GM12878 (cell line): ENCODE data around the gene CADM2. TPM values are rescaled to one million over a fixed set of nuclear protein-coding genes. Genes with fewer than 3 reads are reported as not detected.

ENCODE experiments used
- ATAC-seq: fragments of 200-7000 bp; cut with Tn5 transposase; 3 replicates; pipeline ENCODE4 v1.9.1; 2020; ENCODE audit warnings: mild to moderate bottlenecking, moderate library complexity
- BruUV-seq: library from RNA; stranded (reverse); fragments of 400-500 nt; replicated peaks from 2 replicates; lab custom pipeline; 2021; lab: Mats Ljungman, UMichigan
- CTCF ChIA-PET: fragments of 300-600 bp; sonication (Branson Sonifier 250); formaldehyde crosslinking; extraction: SDS; loops from one replicate; lab custom pipeline; 2021; ENCODE audit warnings: inconsistent platforms; lab: Yijun Ruan, JAX
- POLR2A ChIA-PET: fragments of 350-600 bp; formaldehyde crosslinking; extraction: SDS; loops from one replicate; lab custom pipeline; 2021; ENCODE audit warnings: inconsistent platforms; lab: Charles Lee
- RAD21 ChIA-PET: fragments of 300-600 bp; sonication (Branson Sonifier 250); formaldehyde crosslinking; loops from one replicate; lab custom pipeline; 2023; ENCODE audit warnings: antibody characterized with exemption; ENCODE audit not compliant: unreplicated experiment; lab: Charles Lee
- SMC1A ChIA-PET: fragments of 300-600 bp; sonication (Branson Sonifier 250); formaldehyde crosslinking; loops from one replicate; lab custom pipeline; 2023; ENCODE audit not compliant: unreplicated experiment, uncharacterized antibody; lab: Charles Lee
- DNase-seq: peaks from one replicate; pipeline ENCODE4 v3.0.0-alpha.2; 2011; ENCODE audit warnings: low read depth, low spot score
- FAIRE-seq: peaks from 3 replicates; lab custom pipeline; 2011; peaks lifted over from hg19 to GRCh38; lab: Jason Lieb, UNC
- H2AFZ ChIP-seq: 2 replicates; pipeline ENCODE4 v1.6.0; 2011; ENCODE audit warnings: low read depth, low read length, control low read depth; ENCODE audit not compliant: control insufficient read depth
- H3K27ac ChIP-seq: 2 replicates; pipeline ENCODE4 v1.5.1; 2011; ENCODE audit warnings: control low read depth; ENCODE audit not compliant: control insufficient read depth, insufficient read depth
- H3K27me3 ChIP-seq, 2 experiments: replicated peaks in 1 of 2; 2 replicates each; pipeline versions ENCODE4 v1.6.0 to v1.6.1; 2011; ENCODE audit warnings: low read length in 1 of 2; ENCODE audit not compliant: control insufficient read depth in 2 of 2, insufficient read depth in 2 of 2
- H3K36me3 ChIP-seq, 2 experiments: 2 replicates each; pipeline ENCODE4 v1.5.1; 2011; ENCODE audit warnings: low read length in 1 of 2; ENCODE audit not compliant: control insufficient read depth in 2 of 2, insufficient read depth in 2 of 2
- H3K4me1 ChIP-seq: 2 replicates; pipeline ENCODE4 v1.6.1; 2011; ENCODE audit warnings: mild to moderate bottlenecking, low read length, moderate library complexity, mixed read lengths; ENCODE audit not compliant: control insufficient read depth, insufficient read depth
- H3K4me2 ChIP-seq: 2 replicates; pipeline ENCODE4 v1.6.0; 2011; ENCODE audit warnings: control low read depth; ENCODE audit not compliant: control insufficient read depth, insufficient read depth
- H3K4me3 ChIP-seq: fragments of 200-600 bp; sonication (generic); 2 replicates; pipeline ENCODE4 v1.5.1; 2016
- H3K79me2 ChIP-seq: 2 replicates; pipeline ENCODE4 v1.6.0; 2011; ENCODE audit warnings: low read length; ENCODE audit not compliant: control insufficient read depth, insufficient read depth
- H3K9ac ChIP-seq: 2 replicates; pipeline ENCODE4 v1.8.0; 2011; ENCODE audit warnings: low read length, control low read depth, mixed read lengths; ENCODE audit not compliant: control insufficient read depth, insufficient read depth
- H3K9me3 ChIP-seq: replicated peaks from 3 replicates; pipeline ENCODE4 v1.5.1; 2011; ENCODE audit warnings: mild to moderate bottlenecking, low read length; ENCODE audit not compliant: control insufficient read depth, insufficient read depth
- H4K20me1 ChIP-seq: 2 replicates; pipeline ENCODE4 v1.6.0; 2011; ENCODE audit not compliant: control insufficient read depth, insufficient read depth
- ATF2 ChIP-seq: IDR thresholded peaks from 2 replicates; pipeline ENCODE4 v1.6.1; 2012; ENCODE audit warnings: low read length, inconsistent platforms
- BRCA1 ChIP-seq: IDR thresholded peaks from 2 replicates; pipeline ENCODE4 v1.6.1; 2011; ENCODE audit warnings: low read depth, low read length, improper control_type of control experiment
- CBX5 ChIP-seq: sonication (generic); IDR thresholded peaks from 2 replicates; pipeline ENCODE4 v1.6.1; 2016; ENCODE audit warnings: low read depth, moderate library complexity, mild to moderate bottlenecking, inconsistent platforms
- FOS ChIP-seq: IDR thresholded peaks from 3 replicates; pipeline ENCODE4 v1.6.1; 2011; ENCODE audit warnings: borderline replicate concordance; ENCODE audit not compliant: insufficient read length; ENCODE audit errors: extremely low read depth
- HDGF ChIP-seq: fragments of 450-650 bp; IDR thresholded peaks from 2 replicates; pipeline ENCODE4 v1.6.1; 2016; ENCODE audit warnings: antibody characterized with exemption
- IKZF1 ChIP-seq: fragments of 450-650 bp; conservative IDR thresholded peaks from 2 replicates; pipeline ENCODE4 v1.6.1; 2017; ENCODE audit warnings: antibody characterized with exemption, mild to moderate bottlenecking
- IRF4 ChIP-seq: IDR thresholded peaks from 2 replicates; pipeline ENCODE4 v1.6.1; 2011; ENCODE audit warnings: low read depth, low read length
- MTA3 ChIP-seq: IDR thresholded peaks from 2 replicates; pipeline ENCODE4 v1.6.1; 2012; ENCODE audit warnings: low read length, inconsistent platforms, borderline replicate concordance
- MXI1 ChIP-seq: fragments of 150-350 bp; IDR thresholded peaks from 2 replicates; pipeline ENCODE4 v1.6.1; 2011; ENCODE audit warnings: low read depth, mild to moderate bottlenecking, inconsistent platforms, low read length, improper control_type of control experiment
- NFYB ChIP-seq: IDR thresholded peaks from 2 replicates; pipeline ENCODE4 v1.6.1; 2011; ENCODE audit warnings: low read depth, mild to moderate bottlenecking, low read length, improper control_type of control experiment, moderate library complexity; ENCODE audit not compliant: insufficient read depth
- RAD51 ChIP-seq: fragments of 450-650 bp; IDR thresholded peaks from 2 replicates; pipeline ENCODE4 v1.6.1; 2016; ENCODE audit warnings: moderate library complexity, mild to moderate bottlenecking, inconsistent platforms
- RCOR1 ChIP-seq: conservative IDR thresholded peaks from 2 replicates; pipeline ENCODE4 v1.6.1; 2012; ENCODE audit warnings: low read depth, low read length, improper control_type of control experiment
- RELB ChIP-seq: fragments of 450-650 bp; IDR thresholded peaks from 2 replicates; pipeline ENCODE4 v1.6.1; 2017; ENCODE audit warnings: low read depth, mild to moderate bottlenecking, moderate library complexity
- YBX1 ChIP-seq: fragments of 450-650 bp; IDR thresholded peaks from 2 replicates; pipeline ENCODE4 v1.6.1; 2016; ENCODE audit warnings: antibody characterized with exemption
- ZNF687 ChIP-seq: fragments of 450-650 bp; IDR thresholded peaks from 2 replicates; pipeline ENCODE4 v1.6.1; 2017; ENCODE audit warnings: mild to moderate bottlenecking, moderate library complexity
- WGBS: methylation state at CpG from one replicate; pipeline ENCODE4 v1.1.6; 2016; ENCODE audit warnings: low lambda C conversion rate; ENCODE audit not compliant: insufficient replicate concordance, insufficient coverage; ENCODE audit errors: missing lambda C conversion rate; 5-methylcytosine and 5-hydroxymethylcytosine counted together
- in situ Hi-C: fragments of 300-500 bp; cut with MboI; formaldehyde crosslinking; loops from 9 replicates; pipeline ENCODE4 v1.14.3; 2018; ENCODE audit warnings: mixed read lengths
- intact Hi-C: fragments of 100-400 bp; cut with micrococcal nuclease; formaldehyde crosslinking; loops from one replicate; pipeline ENCODE4 v1.14.2; 2022; ENCODE audit not compliant: unreplicated experiment
- polyA plus RNA-seq, 11 experiments: library from polyadenylated mRNA; depleted of rRNA in 4 of 11; unstranded in 6 of 11; stranded (reverse) in 5 of 11; fragments of >200 nt; fragmentation: Nextera tagmentation in 4 of 11; fragmentation: Illumina TruSeq in 1 of 11; extraction: Ambion mirVana in 4 of 11; extraction: Trizol in 1 of 11; gene quantifications; 1 replicate in 1 of 11; 2 replicates in 10 of 11; pipeline versions ENCODE4 v1.2.1 to v1.2.3, GENCODE V29; 2011 to 2016; ENCODE audit warnings: inconsistent platforms in 2 of 11, missing spikeins in 2 of 11, low read depth in 1 of 11
- total RNA-seq, 4 experiments: library from RNA; depleted of rRNA in 3 of 4; stranded (reverse); fragments of >200 nt in 3 of 4; fragmentation: Illumina TruSeq in 1 of 4; extraction: Trizol in 1 of 4; gene quantifications; 2 replicates each; pipeline versions ENCODE4 v1.2.1 to v1.2.3, GENCODE V29; 2013 to 2021
- TF ChIP-seq, protein P1 (sequence below): fragments of 450-650 bp; IDR thresholded peaks from 2 replicates; pipeline ENCODE4 v1.6.1; 2017; ENCODE audit warnings: mild to moderate bottlenecking

The CADM2 gene
- total and polyA plus RNA-seq, 10 of the 15 experiments (the other 5 are each of a cell fraction or from before 2014, with no cell fraction given), result 0.13 TPM; not detected in 9

DNA sequence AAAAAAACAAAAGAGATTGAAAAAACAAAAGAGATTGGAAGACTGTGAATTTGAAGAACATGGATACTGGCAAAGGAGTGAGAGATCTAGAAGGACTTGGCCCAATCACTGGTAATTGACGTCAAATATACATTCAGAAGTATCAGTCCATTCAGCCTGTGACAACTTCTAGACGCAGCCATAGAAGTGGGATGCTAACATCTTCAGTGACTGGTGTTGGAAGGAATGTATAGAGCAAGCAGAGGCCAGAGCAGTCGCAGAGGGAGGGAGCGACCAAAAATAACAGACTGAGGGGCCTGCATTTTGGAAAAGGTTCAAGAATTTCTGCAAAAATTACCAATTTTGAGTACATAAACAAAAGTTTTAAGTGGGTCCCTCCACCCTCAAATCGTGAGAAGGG lies 473.3 kb downstream of the CADM2 start:
- no peak for ATAC-seq
- H3K4me2 ChIP-seq, result no peak overlapping the region
- no peaks in the 10 kb centered on the region for H3K36me3 ChIP-seq
- no peak overlapping the region for H3K4me3 ChIP-seq
- H3K79me2 ChIP-seq, result no peaks in the 10 kb centered on the region
- 48% methylated on average over 5 of the region's 5 CpGs for WGBS
- CTCF ChIA-PET, result no interaction called here
- H2AFZ ChIP-seq, result no peak overlapping the region
- H4K20me1 ChIP-seq, result no peaks in the 10 kb centered on the region
- H3K9ac ChIP-seq, result no peak overlapping the region
- no peak for DNase-seq
- SMC1A ChIA-PET, result no interaction called here
- no peaks in the 10 kb centered on the region for H3K27me3 ChIP-seq
- in situ Hi-C loops, result no loop called here
- BruUV-seq, result no TSS peak
- intact Hi-C loops, result no loop called here
- no peaks in the 10 kb centered on the region for H3K4me1 ChIP-seq
- POLR2A ChIA-PET, result no interaction called here
- FAIRE-seq, result no peak
- H3K27ac ChIP-seq, result no peak overlapping the region
- RAD21 ChIA-PET, result no interaction called here
- H3K9me3 ChIP-seq, result no peaks in the 10 kb centered on the region
- TF ChIP-seq YBX1 (no peak), FOS (no peak), RELB (no peak), IKZF1 (no peak), MXI1 (no peak), IRF4 (no peak), NFYB (no peak), RCOR1 (no peak), BRCA1 (no peak), MTA3 (no peak), HDGF (no peak), RAD51 (no peak), ZNF687 (no peak), CBX5 (no peak), ATF2 (no peak)
- TF ChIP-seq, protein P1, sequence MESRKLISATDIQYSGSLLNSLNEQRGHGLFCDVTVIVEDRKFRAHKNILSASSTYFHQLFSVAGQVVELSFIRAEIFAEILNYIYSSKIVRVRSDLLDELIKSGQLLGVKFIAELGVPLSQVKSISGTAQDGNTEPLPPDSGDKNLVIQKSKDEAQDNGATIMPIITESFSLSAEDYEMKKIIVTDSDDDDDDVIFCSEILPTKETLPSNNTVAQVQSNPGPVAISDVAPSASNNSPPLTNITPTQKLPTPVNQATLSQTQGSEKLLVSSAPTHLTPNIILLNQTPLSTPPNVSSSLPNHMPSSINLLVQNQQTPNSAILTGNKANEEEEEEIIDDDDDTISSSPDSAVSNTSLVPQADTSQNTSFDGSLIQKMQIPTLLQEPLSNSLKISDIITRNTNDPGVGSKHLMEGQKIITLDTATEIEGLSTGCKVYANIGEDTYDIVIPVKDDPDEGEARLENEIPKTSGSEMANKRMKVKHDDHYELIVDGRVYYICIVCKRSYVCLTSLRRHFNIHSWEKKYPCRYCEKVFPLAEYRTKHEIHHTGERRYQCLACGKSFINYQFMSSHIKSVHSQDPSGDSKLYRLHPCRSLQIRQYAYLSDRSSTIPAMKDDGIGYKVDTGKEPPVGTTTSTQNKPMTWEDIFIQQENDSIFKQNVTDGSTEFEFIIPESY, result no peak
